Measurements from ENCODE around the gene FUT2. TPM values are rescaled to one million over a fixed set of nuclear protein-coding genes. Genes with fewer than 3 reads are reported as not detected.

Gene FUT2
- total and polyA plus RNA-seq, 2 donors (not counting 1 experiment from before 2014, with no cell fraction given) = not detected

DNA sequence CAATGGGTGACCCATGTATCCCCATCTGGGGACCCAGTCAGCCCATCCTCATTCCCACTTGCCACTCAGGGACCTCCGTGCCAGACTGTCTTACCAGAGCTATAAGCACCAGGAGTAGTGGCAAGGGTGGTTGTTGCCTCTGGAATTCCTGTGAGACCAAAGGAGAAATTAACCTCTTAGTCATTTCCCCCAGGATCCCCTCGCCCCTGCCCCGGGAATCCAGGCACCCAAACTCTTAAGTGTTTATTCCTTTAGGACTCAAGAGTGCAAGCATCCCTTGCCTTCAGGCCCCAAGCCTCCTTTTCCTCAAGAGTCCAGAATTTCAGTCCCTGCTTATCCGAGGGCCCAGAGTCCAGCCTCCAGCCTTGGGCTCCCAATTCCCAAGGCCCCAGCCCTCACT, 32.1 kb upstream of the FUT2 start:
- Histone ChIP-seq H3K36me3 (replicated peaks in 1 of 2; ENCODE audit: control extremely low read depth in 1 of 2, control insufficient read depth in 1 of 2, extremely low read depth in 1 of 2, insufficient read depth in 2 of 2, low read length in 1 of 2) (no peaks in the 10 kb centered on the region), H4K20me1 (ENCODE audit: control insufficient read depth, insufficient read depth, low read length, poor library complexity, severe bottlenecking) (no peaks in the 10 kb centered on the region), H3K79me2 (ENCODE audit: control insufficient read depth, insufficient read depth, low read length) (no peaks in the 10 kb centered on the region), H3K4me1 (ENCODE audit: control insufficient read depth in 2 of 2, insufficient read depth in 2 of 2, low read length in 2 of 2) (peaks cover 8 to 19% of the 10 kb centered on the region in 2 donors), H3K27me3 (replicated peaks in 1 of 4; ENCODE audit: control extremely low read depth in 1 of 4, control insufficient read depth in 3 of 4, insufficient read depth in 4 of 4, low read length in 3 of 4) (no peaks in the 10 kb centered on the region), H3K9me3 (ENCODE audit: control extremely low read depth in 1 of 3, control insufficient read depth in 2 of 3, insufficient read depth in 1 of 3, low read length in 2 of 3) (peaks cover 0 to 3% (median 0%) of the 10 kb centered on the region in 3 donors), H3K9ac (ENCODE audit: low read length) (no peak overlapping the region), H3K4me3 (ENCODE audit: control extremely low read depth in 1 of 5, extremely low read depth in 1 of 5, insufficient read depth in 1 of 5, low read depth in 2 of 5, low read length in 4 of 5) (no peak overlapping the region), H2AFZ (ENCODE audit: insufficient read depth, low read depth, low read length, poor library complexity, severe bottlenecking) (no peak overlapping the region), H3K4me2 (replicated peaks; ENCODE audit: low read depth, low read length, poor library complexity, severe bottlenecking) (no peak overlapping the region), H3K27ac (ENCODE audit: low read length in 2 of 2) (no peak overlapping the region)
- 89% methylated on average over 3 of the region's 4 CpGs for WGBS (ENCODE audit: insufficient coverage)
- TF ChIP-seq EZH2 (IDR thresholded peaks at IDR 0.05; ENCODE audit: borderline replicate concordance, insufficient read depth, low read depth, low read length, poor library complexity, severe bottlenecking) = no peak
- TF ChIP-seq, protein P1, sequence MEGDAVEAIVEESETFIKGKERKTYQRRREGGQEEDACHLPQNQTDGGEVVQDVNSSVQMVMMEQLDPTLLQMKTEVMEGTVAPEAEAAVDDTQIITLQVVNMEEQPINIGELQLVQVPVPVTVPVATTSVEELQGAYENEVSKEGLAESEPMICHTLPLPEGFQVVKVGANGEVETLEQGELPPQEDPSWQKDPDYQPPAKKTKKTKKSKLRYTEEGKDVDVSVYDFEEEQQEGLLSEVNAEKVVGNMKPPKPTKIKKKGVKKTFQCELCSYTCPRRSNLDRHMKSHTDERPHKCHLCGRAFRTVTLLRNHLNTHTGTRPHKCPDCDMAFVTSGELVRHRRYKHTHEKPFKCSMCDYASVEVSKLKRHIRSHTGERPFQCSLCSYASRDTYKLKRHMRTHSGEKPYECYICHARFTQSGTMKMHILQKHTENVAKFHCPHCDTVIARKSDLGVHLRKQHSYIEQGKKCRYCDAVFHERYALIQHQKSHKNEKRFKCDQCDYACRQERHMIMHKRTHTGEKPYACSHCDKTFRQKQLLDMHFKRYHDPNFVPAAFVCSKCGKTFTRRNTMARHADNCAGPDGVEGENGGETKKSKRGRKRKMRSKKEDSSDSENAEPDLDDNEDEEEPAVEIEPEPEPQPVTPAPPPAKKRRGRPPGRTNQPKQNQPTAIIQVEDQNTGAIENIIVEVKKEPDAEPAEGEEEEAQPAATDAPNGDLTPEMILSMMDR (IDR thresholded peaks at IDR 0.05) = no peak
- Mint-ChIP-seq H3K9me3 (ENCODE audit: insufficient read depth) (no peaks in the 10 kb centered on the region), H3K4me3 (no peak overlapping the region), H3K27ac (no peak overlapping the region), H3K27me3 (no peaks in the 10 kb centered on the region), H3K4me1 (peaks cover 16% of the 10 kb centered on the region)
- ChIA-PET CTCF (no interaction called here), POLR2A (no interaction called here)
- ATAC-seq (ENCODE audit: low read depth) (no peak), DNase-seq (no peak)
- intact Hi-C loops (cut with micrococcal nuclease) = no loop called here

DNA sequence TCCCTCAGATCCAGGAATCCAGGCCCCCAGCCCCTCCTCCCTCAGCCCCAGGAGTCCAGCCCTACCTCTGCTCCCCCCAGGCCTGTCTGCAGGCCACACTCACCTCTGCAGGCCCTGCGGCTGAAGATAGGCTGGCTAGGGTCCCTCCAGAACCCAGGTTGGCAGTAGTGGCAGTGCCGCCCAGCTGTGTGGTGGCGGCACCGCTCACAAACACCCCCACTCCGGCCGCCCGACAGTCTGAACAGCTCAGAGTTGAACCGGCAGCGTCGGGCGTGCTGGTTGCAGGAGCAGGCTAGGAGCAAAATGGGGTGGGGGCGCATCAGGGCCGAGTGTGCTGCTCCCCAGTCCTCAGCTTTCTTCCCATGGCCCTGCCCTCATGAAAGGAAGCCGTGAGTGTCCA, 31.3 kb upstream of the FUT2 start:
- H3K79me2 ChIP-seq (ENCODE audit: control insufficient read depth, insufficient read depth, low read length) = no peaks in the 10 kb centered on the region
- TF ChIP-seq, protein P1 (IDR thresholded peaks at IDR 0.05) = no peak
- TF ChIP-seq EZH2 (IDR thresholded peaks at IDR 0.05; ENCODE audit: borderline replicate concordance, insufficient read depth, low read depth, low read length, poor library complexity, severe bottlenecking) = no peak
- WGBS (ENCODE audit: insufficient coverage) = 96% methylated on average over 14 of the region's 14 CpGs
- no peaks in the 10 kb centered on the region for H4K20me1 ChIP-seq (ENCODE audit: control insufficient read depth, insufficient read depth, low read length, poor library complexity, severe bottlenecking)
- H3K27ac Mint-ChIP-seq = no peak overlapping the region
- H3K4me3 ChIP-seq (ENCODE audit: control extremely low read depth in 1 of 5, extremely low read depth in 1 of 5, insufficient read depth in 1 of 5, low read depth in 2 of 5, low read length in 4 of 5) = no peak overlapping the region
- no peak overlapping the region for H2AFZ ChIP-seq (ENCODE audit: insufficient read depth, low read depth, low read length, poor library complexity, severe bottlenecking)
- DNase-seq (no peak), ATAC-seq (ENCODE audit: low read depth) (no peak)
- H3K36me3 ChIP-seq (replicated peaks in 1 of 2; ENCODE audit: control extremely low read depth in 1 of 2, control insufficient read depth in 1 of 2, extremely low read depth in 1 of 2, insufficient read depth in 2 of 2, low read length in 1 of 2) = no peaks in the 10 kb centered on the region
- ChIA-PET CTCF (interaction anchor here (0.8 kb wide), 1 partner anchor 178 kb away, joined by 3 read pairs; no protein-coding TSS in a partner anchor), POLR2A (no interaction called here)
- H3K27ac ChIP-seq (ENCODE audit: low read length in 2 of 2) = no peak overlapping the region
- peaks cover 8 to 19% of the 10 kb centered on the region in 2 donors for H3K4me1 ChIP-seq (ENCODE audit: control insufficient read depth in 2 of 2, insufficient read depth in 2 of 2, low read length in 2 of 2)
- no peak overlapping the region for H3K4me2 ChIP-seq (replicated peaks; ENCODE audit: low read depth, low read length, poor library complexity, severe bottlenecking)
- H3K27me3 Mint-ChIP-seq = no peaks in the 10 kb centered on the region
- peaks cover 0 to 4% (median 0%) of the 10 kb centered on the region in 3 donors for H3K9me3 ChIP-seq (ENCODE audit: control extremely low read depth in 1 of 3, control insufficient read depth in 2 of 3, insufficient read depth in 1 of 3, low read length in 2 of 3)
- no peak overlapping the region for H3K4me3 Mint-ChIP-seq
- peaks cover 3% of the 10 kb centered on the region for H3K9me3 Mint-ChIP-seq (ENCODE audit: insufficient read depth)
- no peak overlapping the region for H3K9ac ChIP-seq (ENCODE audit: low read length)
- intact Hi-C loops (cut with micrococcal nuclease) = no loop called here
- H3K4me1 Mint-ChIP-seq = peaks cover 13% of the 10 kb centered on the region
- no peaks in the 10 kb centered on the region for H3K27me3 ChIP-seq (replicated peaks in 1 of 4; ENCODE audit: control extremely low read depth in 1 of 4, control insufficient read depth in 3 of 4, insufficient read depth in 4 of 4, low read length in 3 of 4)
